Kidney epithelial cell (primary cell): ENCODE measurements around the gene ACOT12. TPM values are rescaled to one million over a fixed set of nuclear protein-coding genes. Genes with fewer than 3 reads are reported as not detected.

Source experiments
- DNase-seq: peaks from one replicate; pipeline ENCODE4 v3.0.0-alpha.2; 2010; ENCODE audit warnings: low read depth
- H3K27me3 ChIP-seq: 2 replicates; pipeline ENCODE4 v1.6.0; 2011; ENCODE audit warnings: low read length; ENCODE audit not compliant: control insufficient read depth, insufficient read depth
- H3K36me3 ChIP-seq: 2 replicates; pipeline ENCODE4 v1.5.1; 2011; ENCODE audit warnings: low read length; ENCODE audit not compliant: control insufficient read depth, insufficient read depth
- H3K4me3 ChIP-seq: 2 replicates; pipeline ENCODE4 v1.5.1; 2011; ENCODE audit warnings: low read depth, mild to moderate bottlenecking, control low read depth, low read length
- total RNA-seq: library from RNA; depleted of rRNA; stranded (reverse); fragments of >200 nt; gene quantifications from 2 replicates; pipeline ENCODE4 v1.2.3, GENCODE V29; 2015
- TF ChIP-seq, protein P1 (sequence below): IDR thresholded peaks from 2 replicates; pipeline ENCODE4 v1.5.1; 2011; ENCODE audit warnings: mild to moderate bottlenecking, moderate library complexity, low read length, control low read depth, inconsistent platforms; ENCODE audit not compliant: insufficient read depth, poor library complexity, severe bottlenecking

Gene ACOT12
- total RNA-seq, 1 donor from 2014 or later: not detected

DNA sequence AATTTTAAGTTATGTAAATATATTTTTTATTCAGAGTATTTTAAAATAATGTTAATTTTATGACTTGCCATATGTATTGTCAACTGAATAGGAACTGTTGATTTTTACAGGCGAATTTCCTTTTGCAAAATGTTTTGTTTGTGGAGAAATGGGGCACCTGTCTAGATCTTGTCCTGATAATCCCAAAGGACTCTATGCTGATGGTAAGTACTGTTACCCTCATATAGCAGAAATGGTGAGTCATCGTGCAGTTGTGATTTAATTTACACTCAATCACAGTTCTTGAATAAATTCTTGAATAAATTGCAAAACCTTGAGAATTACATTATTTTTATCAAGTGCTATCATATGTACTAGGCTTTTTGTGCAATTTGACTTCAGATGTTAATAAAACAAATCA lies 85.1 kb downstream of the ACOT12 start:
- no peaks in the 10 kb centered on the region for H3K27me3 ChIP-seq
- peaks cover 2% of the 10 kb centered on the region for H3K36me3 ChIP-seq
- H3K4me3 ChIP-seq: no peak overlapping the region
- TF ChIP-seq, protein P1, sequence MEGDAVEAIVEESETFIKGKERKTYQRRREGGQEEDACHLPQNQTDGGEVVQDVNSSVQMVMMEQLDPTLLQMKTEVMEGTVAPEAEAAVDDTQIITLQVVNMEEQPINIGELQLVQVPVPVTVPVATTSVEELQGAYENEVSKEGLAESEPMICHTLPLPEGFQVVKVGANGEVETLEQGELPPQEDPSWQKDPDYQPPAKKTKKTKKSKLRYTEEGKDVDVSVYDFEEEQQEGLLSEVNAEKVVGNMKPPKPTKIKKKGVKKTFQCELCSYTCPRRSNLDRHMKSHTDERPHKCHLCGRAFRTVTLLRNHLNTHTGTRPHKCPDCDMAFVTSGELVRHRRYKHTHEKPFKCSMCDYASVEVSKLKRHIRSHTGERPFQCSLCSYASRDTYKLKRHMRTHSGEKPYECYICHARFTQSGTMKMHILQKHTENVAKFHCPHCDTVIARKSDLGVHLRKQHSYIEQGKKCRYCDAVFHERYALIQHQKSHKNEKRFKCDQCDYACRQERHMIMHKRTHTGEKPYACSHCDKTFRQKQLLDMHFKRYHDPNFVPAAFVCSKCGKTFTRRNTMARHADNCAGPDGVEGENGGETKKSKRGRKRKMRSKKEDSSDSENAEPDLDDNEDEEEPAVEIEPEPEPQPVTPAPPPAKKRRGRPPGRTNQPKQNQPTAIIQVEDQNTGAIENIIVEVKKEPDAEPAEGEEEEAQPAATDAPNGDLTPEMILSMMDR: no peak
- no peak for DNase-seq

DNA sequence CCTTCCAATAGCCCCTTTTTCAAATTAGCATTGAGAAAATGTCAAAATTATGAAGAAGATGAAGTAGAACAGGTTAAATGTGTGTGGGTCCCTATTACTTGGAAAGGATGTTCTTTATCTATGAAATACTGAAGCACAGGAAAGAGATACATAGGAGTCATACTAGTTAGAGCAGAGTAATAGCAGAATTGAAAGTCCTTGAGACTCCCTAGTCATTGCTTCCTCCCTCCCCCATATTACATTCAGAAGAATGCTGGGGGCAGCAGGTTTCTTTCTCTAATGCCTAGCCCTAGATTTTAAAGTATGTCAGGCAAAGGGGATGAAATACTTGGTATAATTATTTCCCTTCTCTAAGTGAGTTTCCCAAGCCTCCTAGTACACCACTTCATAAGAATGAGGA lies 88.1 kb downstream of the ACOT12 start:
- no peak overlapping the region for H3K4me3 ChIP-seq
- no peak for DNase-seq
- no peaks in the 10 kb centered on the region for H3K36me3 ChIP-seq
- TF ChIP-seq, protein P1: no peak
- H3K27me3 ChIP-seq: no peaks in the 10 kb centered on the region

DNA sequence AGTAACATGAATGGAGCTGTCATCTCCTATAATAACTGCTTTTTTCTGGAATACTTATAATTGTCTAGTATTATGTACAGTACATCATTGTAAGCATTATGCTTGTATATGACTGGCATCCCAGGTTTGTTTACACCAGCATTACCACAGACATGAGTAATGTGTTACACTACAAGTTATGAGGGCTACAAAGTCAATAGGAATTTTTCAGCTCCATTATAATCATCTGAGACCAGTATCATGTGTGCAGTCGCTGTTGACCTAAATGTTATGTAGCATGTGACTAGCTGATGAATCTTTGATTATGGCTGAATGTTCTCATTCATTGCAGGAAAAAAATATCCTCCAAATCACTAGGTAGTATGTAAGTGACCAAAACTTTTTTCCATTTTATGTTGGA lies 90.4 kb downstream of the ACOT12 start:
- Histone ChIP-seq H3K36me3 (no peaks in the 10 kb centered on the region), H3K4me3 (no peak overlapping the region), H3K27me3 (no peaks in the 10 kb centered on the region)
- TF ChIP-seq, protein P1: no peak
- DNase-seq: no peak

DNA sequence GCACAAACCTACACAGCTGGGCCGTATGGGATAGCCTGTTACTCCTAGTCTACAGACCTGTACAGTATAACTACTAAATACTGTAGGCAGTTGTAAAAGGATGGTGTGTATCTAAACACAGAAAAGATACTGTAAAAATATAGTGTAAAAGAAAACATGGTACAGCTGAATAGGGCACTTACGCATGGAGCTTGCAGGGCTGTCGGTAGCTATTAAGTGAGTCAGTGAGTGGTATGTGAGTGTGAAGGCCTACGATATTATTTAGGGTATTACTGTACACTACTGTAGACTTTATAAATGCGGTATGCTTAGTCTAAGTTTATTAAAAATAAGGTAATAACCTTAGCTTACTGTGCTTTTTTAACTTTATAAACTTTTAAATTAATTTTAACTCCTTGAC lies 91.3 kb downstream of the ACOT12 start:
- TF ChIP-seq, protein P1: no peak
- no peaks in the 10 kb centered on the region for H3K27me3 ChIP-seq
- DNase-seq: no peak
- no peaks in the 10 kb centered on the region for H3K36me3 ChIP-seq
- H3K4me3 ChIP-seq: peak overlapping the region; percentile 75

DNA sequence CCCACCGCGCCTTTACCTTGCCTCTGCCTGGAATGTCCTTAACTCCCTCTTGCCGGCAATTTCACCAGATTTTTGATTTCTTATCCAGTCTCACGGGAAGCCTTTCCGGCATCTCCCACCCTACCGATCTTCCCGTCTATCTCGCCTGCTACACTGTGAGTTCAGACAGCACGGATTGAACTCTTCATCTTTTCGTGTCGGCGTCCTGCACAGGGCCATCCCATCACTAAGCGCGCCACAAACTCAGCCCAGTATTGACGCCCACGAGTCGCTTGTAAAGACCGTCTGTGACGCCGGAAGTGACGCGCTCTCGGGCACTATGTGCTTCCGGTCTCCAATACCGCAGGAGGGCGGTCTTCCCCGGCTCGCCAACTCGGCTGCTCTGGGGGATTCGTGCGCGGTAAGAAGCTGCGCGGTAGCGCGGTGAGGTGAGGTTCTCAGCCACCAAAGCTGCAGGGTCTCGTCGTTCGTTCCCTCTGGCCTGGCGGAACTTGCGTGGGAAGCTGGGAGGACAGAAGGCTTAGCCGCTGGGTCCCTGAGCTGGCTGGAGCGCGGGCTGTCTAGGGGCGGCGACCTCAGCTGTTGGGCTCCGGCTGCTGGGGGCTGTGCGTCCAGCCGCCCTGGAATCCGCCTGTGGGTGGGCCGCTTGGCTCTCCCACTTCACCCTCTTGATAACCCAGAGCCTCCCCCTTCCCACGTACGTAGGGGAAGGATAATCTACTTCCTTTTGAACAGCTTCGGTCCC lies 92.5 kb downstream of the ACOT12 start, which contains the start of gene ZCCHC9:
Gene ZCCHC9, plus strand, starts transcription at position 317 of the 745 bp plus-strand sequence. CDS start 3,171 bp downstream, outside the sequence.
- no peaks in the 10 kb centered on the region for H3K27me3 ChIP-seq
- TF ChIP-seq, protein P1: peak; percentile 29
- H3K36me3 ChIP-seq: no peaks in the 10 kb centered on the region
- DNase-seq: peak; percentile 79
- H3K4me3 ChIP-seq: peak within 1 kb of the TSS; percentile 75

DNA sequence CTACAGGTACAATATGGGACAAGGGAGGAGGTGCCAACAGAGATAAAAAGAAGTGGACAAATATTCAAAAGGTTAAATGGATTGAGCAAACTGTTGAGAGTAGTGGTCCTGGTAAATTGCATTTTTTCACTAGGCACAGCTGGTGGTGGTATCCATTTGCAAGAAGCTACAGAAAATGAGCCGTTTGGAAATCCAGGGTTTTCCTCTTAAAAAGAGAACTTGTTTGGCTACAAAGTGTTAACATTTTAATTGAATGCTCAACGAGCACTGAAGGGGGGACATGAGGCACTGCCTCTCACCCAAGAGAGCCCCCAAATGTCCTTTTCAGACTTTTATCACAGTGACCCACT lies 93.0 kb downstream of the ACOT12 start:
- TF ChIP-seq, protein P1: no peak

More for the DNA sequence above, 93.0 kb downstream of the ACOT12 start:
- no peaks in the 10 kb centered on the region for H3K36me3 ChIP-seq
- DNase-seq: no peak
- H3K4me3 ChIP-seq: peak overlapping the region; percentile 75
- H3K27me3 ChIP-seq: no peaks in the 10 kb centered on the region
